NCI-H1930 (cell line): Measurements from ENCODE around the gene ATF1.
A peak's percentile ranks its signal among the peaks of the same experiment; 100 is the strongest.
"Not testable (repeated sequence)": the region's sequence is repeated elsewhere in the genome, so short reads cannot be mapped to it uniquely, and the experiment has no call there.

Experiments
- DNase-seq, 2 experiments: peaks; one replicate each; lab custom pipeline; 2025; lab: John Stamatoyannopoulos, UW

Gene ATF1

GRCh38 chr12:50799908-50800307 is 36.0 kb downstream of the ATF1 start:
- DNase-seq: no peak

DNA sequence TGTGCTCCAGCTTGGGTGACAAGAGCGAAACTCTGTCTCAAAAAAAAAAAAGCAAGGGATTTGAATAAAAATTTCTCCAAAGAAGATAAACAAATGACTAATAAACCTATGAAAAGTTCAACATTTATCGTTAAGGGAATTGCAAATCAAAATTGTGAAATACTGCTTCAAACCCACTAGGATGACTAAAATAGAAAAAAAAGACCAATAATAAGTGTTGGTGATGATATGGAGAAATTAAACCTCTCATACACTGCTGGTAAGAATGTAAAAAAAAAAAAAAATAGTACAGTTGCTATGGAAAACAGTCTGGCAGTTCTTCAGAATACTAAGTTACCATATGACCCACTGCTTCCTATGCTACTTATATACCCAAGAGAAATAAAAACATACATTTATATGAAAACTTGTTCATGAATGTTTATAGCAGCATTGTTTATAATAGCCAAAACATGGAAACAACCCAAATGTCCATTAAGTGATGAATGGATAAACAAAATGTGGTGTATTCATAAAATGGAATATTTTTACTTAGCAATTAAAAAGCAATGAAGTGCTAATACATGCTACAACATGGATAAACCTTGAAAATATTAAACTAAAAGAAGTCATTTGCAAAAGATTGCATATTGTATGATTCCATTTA is 39.5 kb downstream of the ATF1 start:
- no peak for DNase-seq

GRCh38 chr12:50806176-50806575 is 42.3 kb downstream of the ATF1 start:
- no peak for DNase-seq

- not testable (repeated sequence) for DNase-seq
These were observed 45.2 kb downstream of the ATF1 start for GRCh38 chr12:50809131-50809530.

- DNase-seq: not testable (repeated sequence)
These were observed 51.0 kb downstream of the ATF1 start for GRCh38 chr12:50814921-50815320.

GRCh38 chr12:50820177-50820576 is 56.3 kb downstream of the ATF1 start:
- no peak for DNase-seq

- DNase-seq: no peak
These were observed 58.2 kb downstream of the ATF1 start for GRCh38 chr12:50822082-50822481.

DNA sequence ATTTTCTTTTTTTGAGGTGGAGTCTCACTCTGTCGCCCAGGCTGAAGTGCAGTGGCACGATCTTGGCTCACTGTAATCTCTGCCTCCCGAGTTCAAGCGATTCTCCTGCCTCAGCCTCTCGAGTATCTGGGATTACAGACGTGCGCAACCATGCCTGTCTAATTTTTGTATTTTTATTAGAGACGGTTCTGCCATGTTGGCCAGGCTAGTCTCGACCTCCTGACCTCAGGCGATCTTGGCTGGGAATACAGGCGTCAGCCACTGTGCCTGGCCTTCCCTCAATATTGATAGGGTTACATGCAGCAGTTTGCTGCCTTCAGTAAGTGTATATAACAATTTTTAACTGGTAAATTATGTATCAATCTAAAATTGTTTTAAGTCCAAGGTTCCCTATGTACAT is 59.8 kb downstream of the ATF1 start:
- DNase-seq: not testable (repeated sequence)

DNA sequence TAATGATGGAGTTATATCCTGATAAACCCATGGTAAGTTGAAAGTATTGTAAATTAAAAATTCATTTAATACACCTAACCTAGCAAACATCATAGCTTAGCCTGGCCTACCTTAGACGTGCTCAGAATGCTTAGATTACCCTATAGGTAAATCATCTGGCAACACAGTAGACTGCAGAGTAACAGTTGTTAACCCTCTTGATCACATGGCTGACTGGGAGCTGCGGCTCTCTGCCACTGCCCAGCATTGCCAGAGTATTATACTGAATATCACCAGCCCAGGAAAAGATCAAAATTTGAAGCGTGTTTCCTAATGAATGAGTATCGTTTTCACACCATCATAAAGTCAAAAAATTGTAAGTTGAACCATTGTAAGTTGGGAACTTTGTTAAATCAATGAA is 61.0 kb downstream of the ATF1 start:
- no peak for DNase-seq

DNA sequence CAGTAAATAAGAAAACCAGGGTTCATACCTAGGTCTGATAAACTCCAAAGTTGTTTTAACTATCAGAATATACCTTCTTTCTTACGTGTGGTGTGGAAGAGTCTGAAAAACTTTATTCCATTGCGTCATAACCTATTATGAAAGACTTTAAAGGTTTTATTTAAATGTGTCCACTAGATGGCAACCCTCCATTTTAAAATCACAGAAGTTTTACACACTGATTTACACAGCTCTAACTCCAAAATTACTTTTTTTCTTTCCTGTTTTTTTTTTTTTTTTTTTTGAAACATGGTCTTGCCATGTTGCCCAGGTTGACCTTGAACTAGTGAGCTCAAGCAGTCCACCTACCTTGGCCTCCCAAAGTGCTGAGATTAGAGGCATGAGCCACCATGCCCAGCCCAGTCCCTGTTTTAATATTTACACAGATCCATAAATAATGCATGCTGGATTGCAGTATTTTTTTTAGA is 61.5 kb downstream of the ATF1 start:
- peak in 1 of 2 experiments; percentile 4 for DNase-seq

GRCh38 chr12:50828121-50828520 is 64.2 kb downstream of the ATF1 start:
- DNase-seq: no peak

DNA sequence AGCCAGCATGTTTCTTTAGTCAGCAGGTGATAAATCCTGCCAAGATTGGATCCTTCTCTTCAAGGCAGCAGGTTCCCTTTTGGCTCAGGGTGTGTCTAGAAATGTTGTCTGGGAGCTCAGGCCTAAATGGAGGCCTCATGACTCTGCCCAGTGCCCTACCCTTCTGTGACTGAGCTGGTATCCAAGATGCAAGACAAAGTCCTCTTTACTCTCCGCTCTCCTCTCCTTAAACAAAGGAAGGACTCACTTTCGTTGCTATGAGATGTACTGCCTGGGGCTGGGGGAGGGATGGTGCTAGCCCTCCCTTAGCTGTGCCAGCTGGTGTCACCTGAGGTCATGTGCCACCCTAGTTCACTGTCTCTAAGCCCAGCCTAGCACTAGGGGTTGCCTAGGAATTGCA is 65.0 kb downstream of the ATF1 start:
- no peak for DNase-seq

- not testable (repeated sequence) for DNase-seq
These were observed 69.9 kb downstream of the ATF1 start for GRCh38 chr12:50833801-50834200.

DNA sequence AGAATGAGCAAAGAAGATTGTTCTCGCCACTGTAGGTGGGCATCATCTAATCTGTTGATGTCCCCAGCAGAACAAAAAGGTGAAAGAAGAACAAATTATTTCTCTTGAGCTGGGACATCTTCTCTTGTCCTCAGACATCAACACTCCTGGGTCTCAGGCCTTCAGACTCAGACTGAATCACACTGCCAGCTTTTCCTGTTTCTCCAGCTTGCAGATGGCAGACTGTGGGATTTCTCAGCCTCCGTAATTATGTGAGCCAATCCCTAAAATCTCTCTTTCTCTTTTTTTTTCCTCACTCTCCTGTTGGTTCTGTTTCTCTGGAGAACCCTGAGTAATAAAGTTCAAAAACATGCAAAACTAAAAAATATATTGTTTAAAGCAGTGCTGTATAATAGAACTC is 75.1 kb downstream of the ATF1 start:
- DNase-seq: no peak

GRCh38 chr12:50840809-50841487 is 77.0 kb downstream of the ATF1 start:
- no peak for DNase-seq

DNA sequence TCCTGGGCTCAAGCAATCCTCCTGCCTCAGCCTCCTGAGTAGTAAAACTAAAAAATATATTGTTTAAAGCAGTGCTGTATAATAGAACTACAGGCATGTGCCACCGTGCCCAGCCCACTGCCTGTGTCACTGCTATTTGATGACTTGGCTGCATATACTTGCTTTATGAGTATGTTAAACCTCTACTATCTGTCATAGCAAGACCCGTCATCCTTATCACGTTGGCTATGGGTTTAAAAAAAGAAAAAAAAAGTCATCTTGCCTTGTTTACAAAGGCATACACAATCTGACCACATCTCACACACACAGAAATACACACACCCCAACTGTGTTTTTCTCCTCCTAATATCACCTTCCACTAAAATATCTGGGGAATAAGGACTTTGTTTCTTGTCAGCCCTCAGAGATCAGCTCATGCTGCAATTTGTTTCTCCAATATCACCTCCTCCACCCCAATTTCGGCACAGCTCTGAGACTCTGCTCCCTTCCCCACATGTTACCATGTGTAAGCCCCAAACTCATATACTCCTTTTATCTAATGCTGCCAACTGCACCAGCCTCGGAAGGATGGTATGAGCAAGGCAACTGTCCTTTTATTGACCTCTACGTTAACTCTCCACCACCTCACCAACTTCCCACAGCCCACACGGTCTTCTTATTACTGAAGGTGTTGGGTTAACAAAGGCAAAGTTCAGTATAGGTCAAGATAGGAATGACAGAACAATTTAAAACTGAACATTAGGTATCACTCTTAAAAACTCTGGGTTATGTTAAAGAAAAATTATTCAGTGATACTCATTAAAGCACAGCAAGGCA is 78.0 kb downstream of the ATF1 start:
- no peak for DNase-seq

GRCh38 chr12:50842637-50843493 is 79.0 kb downstream of the ATF1 start, which contains the start of gene TMPRSS12:
Gene TMPRSS12, plus strand, starts transcription at chr12:50842926. Its CDS starts 39 bp downstream, at chr12:50842965.
- peak; percentile 57 to 65 for DNase-seq

DNA sequence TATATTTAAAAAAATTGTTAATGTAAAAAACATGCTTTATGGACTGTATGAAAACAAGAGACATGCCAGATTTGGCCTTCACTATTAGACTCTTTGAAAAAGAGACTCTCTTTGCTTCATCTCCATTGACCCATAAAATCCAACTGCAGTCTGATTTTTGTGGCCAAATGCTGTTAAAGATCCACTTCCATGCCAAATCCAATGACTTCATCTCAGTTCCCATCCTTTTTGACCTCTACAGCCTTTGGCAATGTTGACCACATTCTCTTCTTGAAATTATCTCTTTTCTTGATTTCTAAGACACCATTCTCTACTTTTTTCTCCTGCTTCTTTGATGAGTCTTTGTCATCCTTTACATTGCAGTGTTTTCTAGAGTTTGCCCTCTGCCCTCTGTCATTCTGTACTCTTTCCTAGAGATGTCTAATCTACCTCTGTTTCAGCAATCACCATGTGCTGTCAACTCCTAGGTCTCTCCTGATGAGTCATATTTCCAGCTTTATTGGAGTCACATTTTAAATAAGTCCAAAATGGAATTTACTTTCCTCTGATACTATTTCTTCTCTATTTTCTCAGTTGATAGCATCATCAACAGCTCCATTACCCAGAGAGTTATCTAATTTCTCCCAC is 81.2 kb downstream of the ATF1 start:
- DNase-seq: no peak

- DNase-seq: no peak
These were observed 85.1 kb downstream of the ATF1 start for GRCh38 chr12:50848963-50849362.

- DNase-seq: not testable (repeated sequence)
These were observed 91.3 kb downstream of the ATF1 start for GRCh38 chr12:50855218-50855617.

- not testable (repeated sequence) for DNase-seq
These were observed 91.8 kb downstream of the ATF1 start for GRCh38 chr12:50855679-50856078.
